Activated T-cell treated with anti-CD3 and anti-CD28 coated beads, Interleukin-2, amount 50 U/mL, for 72 hours (primary cell): ENCODE measurements around the gene TCF12. TPM values are rescaled to one million over a fixed set of nuclear protein-coding genes. Genes with fewer than 3 reads are reported as not detected.
"Not testable (repeated sequence)": the region's sequence is repeated elsewhere in the genome, so short reads cannot be mapped to it uniquely, and the experiment has no call there.

ENCODE experiments used
- ATAC-seq, 2 donors: fragments of 150-1000 bp; cut with Tn5 transposase; replicated peaks in 1 of 2; 2 replicates each; pipeline ENCODE4 v1.10.0; 2021; ENCODE audit warnings: moderate library complexity in 2 of 2, mild to moderate bottlenecking in 1 of 2
- DNase-seq, 2 donors: peaks; one replicate each; pipeline ENCODE4 v3.0.0; 2021 to 2022; ENCODE audit warnings: mixed read lengths in 1 of 2
- H3K27ac Mint-ChIP-seq: one replicate; pipeline ENCODE4 v1.8.0; 2022; ENCODE audit warnings: mild to moderate bottlenecking, moderate library complexity, mixed read lengths
- H3K27me3 Mint-ChIP-seq: one replicate; pipeline ENCODE4 v1.8.0; 2022; ENCODE audit warnings: low read depth, mixed read lengths
- H3K36me3 Mint-ChIP-seq, 2 donors: one replicate each; pipeline ENCODE4 v1.8.0; 2022; ENCODE audit warnings: mixed read lengths in 2 of 2, mild to moderate bottlenecking in 1 of 2; ENCODE audit not compliant: insufficient read depth in 2 of 2
- H3K4me1 Mint-ChIP-seq: one replicate; pipeline ENCODE4 v1.8.0; 2022; ENCODE audit warnings: low read depth, mixed read lengths
- H3K4me3 Mint-ChIP-seq, 2 donors: one replicate each; pipeline ENCODE4 v1.8.0; 2022; ENCODE audit warnings: mild to moderate bottlenecking in 2 of 2, mixed read lengths in 2 of 2, moderate library complexity in 2 of 2
- H3K9me3 Mint-ChIP-seq, 2 donors: one replicate each; pipeline ENCODE4 v1.8.0; 2022; ENCODE audit warnings: mixed read lengths in 2 of 2
- total RNA-seq, 2 donors: library from RNA; stranded (reverse); gene quantifications; one replicate each; pipeline ENCODE4 v1.2.3, GENCODE V29; 2022

TCF12 gene
- total RNA-seq, 2 donors from 2014 or later = 93.0 to 108 TPM

GRCh38 chr15:57091636-57092035 lies 173.2 kb downstream of the TCF12 start:
- DNase-seq (no peak), ATAC-seq (no peak)
- H3K9me3 Mint-ChIP-seq = no peaks in the 10 kb centered on the region
- peaks cover 0 to 10% of the 10 kb centered on the region in 2 donors for H3K36me3 Mint-ChIP-seq
- peaks cover 23% of the 10 kb centered on the region for H3K4me1 Mint-ChIP-seq
- no peak overlapping the region for H3K27ac Mint-ChIP-seq
- no peak overlapping the region for H3K4me3 Mint-ChIP-seq
- no peaks in the 10 kb centered on the region for H3K27me3 Mint-ChIP-seq

GRCh38 chr15:57092252-57092651 lies 173.8 kb downstream of the TCF12 start:
- no peak for ATAC-seq

GRCh38 chr15:57094321-57095257 lies 176.1 kb downstream of the TCF12 start:
- Mint-ChIP-seq H3K9me3 (no peaks in the 10 kb centered on the region), H3K27ac (peak overlapping the region; percentile 37), H3K4me3 (no peak overlapping the region), H3K36me3 (peaks cover 2 to 9% of the 10 kb centered on the region in 2 donors), H3K27me3 (no peaks in the 10 kb centered on the region), H3K4me1 (peaks cover 23% of the 10 kb centered on the region)
- ATAC-seq (no peak), DNase-seq (no peak)

More at GRCh38 chr15:57092252-57092651, 173.8 kb downstream of the TCF12 start:
- no peaks in the 10 kb centered on the region for H3K27me3 Mint-ChIP-seq
- H3K4me1 Mint-ChIP-seq = peaks cover 23% of the 10 kb centered on the region
- no peak for DNase-seq
- no peaks in the 10 kb centered on the region for H3K9me3 Mint-ChIP-seq
- H3K27ac Mint-ChIP-seq = no peak overlapping the region
- no peak overlapping the region for H3K4me3 Mint-ChIP-seq
- peaks cover 0 to 10% of the 10 kb centered on the region in 2 donors for H3K36me3 Mint-ChIP-seq

- H3K4me1 Mint-ChIP-seq = peaks cover 14% of the 10 kb centered on the region
- no peak for ATAC-seq
- no peak overlapping the region for H3K27ac Mint-ChIP-seq
- peaks cover 2 to 6% of the 10 kb centered on the region in 2 donors for H3K36me3 Mint-ChIP-seq
- no peaks in the 10 kb centered on the region for H3K27me3 Mint-ChIP-seq
- H3K4me3 Mint-ChIP-seq = no peak overlapping the region
- H3K9me3 Mint-ChIP-seq = no peaks in the 10 kb centered on the region
- DNase-seq = no peak
Measured at GRCh38 chr15:57095896-57096295, 177.5 kb downstream of the TCF12 start.

GRCh38 chr15:57097246-57097645 lies 178.8 kb downstream of the TCF12 start:
- Mint-ChIP-seq H3K36me3 (peaks cover 4 to 6% of the 10 kb centered on the region in 2 donors), H3K27me3 (no peaks in the 10 kb centered on the region), H3K4me3 (no peak overlapping the region), H3K4me1 (peaks cover 7% of the 10 kb centered on the region), H3K27ac (no peak overlapping the region), H3K9me3 (no peaks in the 10 kb centered on the region)
- no peak for DNase-seq
- no peak for ATAC-seq

- ATAC-seq, H3K27ac Mint-ChIP-seq, H3K27me3 Mint-ChIP-seq: not testable (repeated sequence)
Measured at GRCh38 chr15:57097919-57098543, 179.6 kb downstream of the TCF12 start.

GRCh38 chr15:57098896-57099295 lies 180.5 kb downstream of the TCF12 start:
- H3K27me3 Mint-ChIP-seq = no peaks in the 10 kb centered on the region
- H3K36me3 Mint-ChIP-seq = peaks cover 4 to 6% of the 10 kb centered on the region in 2 donors
- no peak overlapping the region for H3K27ac Mint-ChIP-seq
- H3K4me3 Mint-ChIP-seq = no peak overlapping the region
- H3K9me3 Mint-ChIP-seq = no peaks in the 10 kb centered on the region
- DNase-seq (no peak), ATAC-seq (no peak)
- H3K4me1 Mint-ChIP-seq = no peaks in the 10 kb centered on the region

More at GRCh38 chr15:57097919-57098543, 179.6 kb downstream of the TCF12 start:
- DNase-seq, H3K4me1 Mint-ChIP-seq, H3K4me3 Mint-ChIP-seq, H3K9me3 Mint-ChIP-seq, H3K36me3 Mint-ChIP-seq: not testable (repeated sequence)

- H3K27ac Mint-ChIP-seq = no peak overlapping the region
- ATAC-seq = no peak
- no peaks in the 10 kb centered on the region for H3K9me3 Mint-ChIP-seq
- no peak overlapping the region for H3K4me3 Mint-ChIP-seq
- H3K4me1 Mint-ChIP-seq = no peaks in the 10 kb centered on the region
- DNase-seq = no peak
- peaks cover 4 to 5% of the 10 kb centered on the region in 2 donors for H3K36me3 Mint-ChIP-seq
- no peaks in the 10 kb centered on the region for H3K27me3 Mint-ChIP-seq
Measured at GRCh38 chr15:57100136-57100539, 181.7 kb downstream of the TCF12 start.

- ATAC-seq (no peak), DNase-seq (no peak)
- H3K9me3 Mint-ChIP-seq = peaks cover 0 to 2% of the 10 kb centered on the region in 2 donors
- H3K27me3 Mint-ChIP-seq = no peaks in the 10 kb centered on the region
- H3K4me3 Mint-ChIP-seq = no peak overlapping the region
- H3K27ac Mint-ChIP-seq = no peak overlapping the region
- no peaks in the 10 kb centered on the region for H3K4me1 Mint-ChIP-seq
- H3K36me3 Mint-ChIP-seq = peaks cover 4 to 5% of the 10 kb centered on the region in 2 donors
Measured at GRCh38 chr15:57102858-57103257, 184.4 kb downstream of the TCF12 start.

- DNase-seq (no peak), ATAC-seq (no peak)
- no peak overlapping the region for H3K27ac Mint-ChIP-seq
- peaks cover 0 to 5% of the 10 kb centered on the region in 2 donors for H3K36me3 Mint-ChIP-seq
- peaks cover 0 to 2% of the 10 kb centered on the region in 2 donors for H3K9me3 Mint-ChIP-seq
- H3K4me1 Mint-ChIP-seq = peaks cover 5% of the 10 kb centered on the region
- no peak overlapping the region for H3K4me3 Mint-ChIP-seq
- no peaks in the 10 kb centered on the region for H3K27me3 Mint-ChIP-seq
Measured at GRCh38 chr15:57108296-57108695, 189.9 kb downstream of the TCF12 start.

- DNase-seq = no peak
- no peaks in the 10 kb centered on the region for H3K27me3 Mint-ChIP-seq
- peaks cover 5% of the 10 kb centered on the region for H3K4me1 Mint-ChIP-seq
- H3K4me3 Mint-ChIP-seq = no peak overlapping the region
- ATAC-seq = no peak
- H3K9me3 Mint-ChIP-seq = peaks cover 0 to 2% of the 10 kb centered on the region in 2 donors
- H3K27ac Mint-ChIP-seq = no peak overlapping the region
- peaks cover 0 to 5% of the 10 kb centered on the region in 2 donors for H3K36me3 Mint-ChIP-seq
Measured at GRCh38 chr15:57109005-57109404, 190.6 kb downstream of the TCF12 start.

- Mint-ChIP-seq H3K27me3 (no peaks in the 10 kb centered on the region), H3K4me1 (peaks cover 5% of the 10 kb centered on the region), H3K9me3 (peaks cover 0 to 2% of the 10 kb centered on the region in 2 donors), H3K27ac (no peak overlapping the region), H3K36me3 (no peaks in the 10 kb centered on the region), H3K4me3 (no peak overlapping the region)
- ATAC-seq = no peak
- no peak for DNase-seq
Measured at GRCh38 chr15:57111002-57111401, 192.6 kb downstream of the TCF12 start.

- Mint-ChIP-seq H3K27ac (no peak overlapping the region), H3K36me3 (no peaks in the 10 kb centered on the region), H3K27me3 (no peaks in the 10 kb centered on the region)
Measured at GRCh38 chr15:57112178-57112577, 193.7 kb downstream of the TCF12 start.

More at GRCh38 chr15:57112178-57112577, 193.7 kb downstream of the TCF12 start:
- Mint-ChIP-seq H3K9me3 (peaks cover 0 to under 1% of the 10 kb centered on the region in 2 donors), H3K4me1 (peaks cover 5% of the 10 kb centered on the region), H3K4me3 (no peak overlapping the region)
- DNase-seq (no peak), ATAC-seq (no peak)
